Neuronal stem cell (in vitro differentiated cells): Measurements from ENCODE around the gene FLYWCH1.

Experiments used
- DNase-seq: peaks from one replicate; pipeline ENCODE4 v3.0.0-alpha.2; 2013; ENCODE audit warnings: low spot score
- H2AFZ ChIP-seq: one replicate; pipeline ENCODE4 v1.6.1; 2013; ENCODE audit warnings: mild to moderate bottlenecking, low read length, inconsistent platforms
- H2AK5ac ChIP-seq: 2 replicates; pipeline ENCODE4 v1.6.1; 2013; ENCODE audit warnings: low read depth, mild to moderate bottlenecking, inconsistent platforms, low read length, moderate library complexity, mixed read lengths
- H2BK120ac ChIP-seq: 2 replicates; pipeline ENCODE4 v1.6.1; 2013; ENCODE audit warnings: low read depth, mild to moderate bottlenecking, inconsistent platforms, low read length, moderate library complexity, mixed read lengths
- H2BK12ac ChIP-seq: one replicate; pipeline ENCODE4 v1.6.1; 2013; ENCODE audit warnings: low read length, inconsistent platforms
- H2BK15ac ChIP-seq: 2 replicates; pipeline ENCODE4 v1.6.1; 2013; ENCODE audit warnings: mild to moderate bottlenecking, low read length, inconsistent platforms, mixed read lengths
- H2BK5ac ChIP-seq: one replicate; pipeline ENCODE4 v1.6.1; 2013; ENCODE audit warnings: inconsistent platforms, mild to moderate bottlenecking, low read length, moderate library complexity
- H3K14ac ChIP-seq: one replicate; pipeline ENCODE4 v1.6.1; 2013; ENCODE audit warnings: low read length, inconsistent platforms
- H3K18ac ChIP-seq: 2 replicates; pipeline ENCODE4 v1.6.1; 2013; ENCODE audit warnings: low read length, inconsistent platforms
- H3K23ac ChIP-seq: 2 replicates; pipeline ENCODE4 v1.6.1; 2013; ENCODE audit warnings: low read depth, mild to moderate bottlenecking, mixed read lengths, low read length, inconsistent platforms; ENCODE audit not compliant: poor library complexity
- H3K27ac ChIP-seq: replicated peaks from 3 replicates; pipeline ENCODE4 v1.5.1; 2013; ENCODE audit warnings: low read length, inconsistent platforms
- H3K27me3 ChIP-seq, 3 experiments: 2 replicates each; pipeline ENCODE4 v1.6.1; 2013; ENCODE audit warnings: low read length in 3 of 3, mild to moderate bottlenecking in 2 of 3, inconsistent platforms in 1 of 3, low read depth in 1 of 3, mixed read lengths in 1 of 3, moderate library complexity in 1 of 3; ENCODE audit not compliant: control insufficient read depth in 3 of 3, insufficient read depth in 3 of 3
- H3K36me3 ChIP-seq, 2 donors: replicated peaks in 1 of 2; 2 replicates each; pipeline ENCODE4 v1.6.1; 2013; ENCODE audit warnings: low read length in 2 of 2; ENCODE audit not compliant: control insufficient read depth in 2 of 2, insufficient read depth in 2 of 2
- H3K4ac ChIP-seq: 2 replicates; pipeline ENCODE4 v1.6.1; 2013; ENCODE audit warnings: inconsistent platforms, mild to moderate bottlenecking, low read length, moderate library complexity
- H3K4me1 ChIP-seq, 2 donors: 1 replicate in 1 of 2; 2 replicates in 1 of 2; pipeline ENCODE4 v1.6.1; 2013; ENCODE audit warnings: low read length in 2 of 2, low read depth in 1 of 2; ENCODE audit not compliant: control insufficient read depth in 2 of 2, insufficient read depth in 1 of 2
- H3K4me2 ChIP-seq: one replicate; pipeline ENCODE4 v1.6.1; 2013; ENCODE audit warnings: mild to moderate bottlenecking, low read length, inconsistent platforms; ENCODE audit not compliant: insufficient read depth, poor library complexity, severe bottlenecking
- H3K4me3 ChIP-seq, 2 donors: 2 replicates each; pipeline ENCODE4 v1.5.1; 2013; ENCODE audit warnings: low read length in 2 of 2, mild to moderate bottlenecking in 2 of 2, inconsistent platforms in 1 of 2, moderate library complexity in 1 of 2
- H3K79me1 ChIP-seq: one replicate; pipeline ENCODE4 v1.6.1; 2013; ENCODE audit warnings: low read depth, mild to moderate bottlenecking, inconsistent platforms, low read length, moderate library complexity
- H3K9ac ChIP-seq: one replicate; pipeline ENCODE4 v1.6.1; 2013; ENCODE audit warnings: mild to moderate bottlenecking, low read depth, low read length, inconsistent platforms; ENCODE audit not compliant: poor library complexity
- H3K9me3 ChIP-seq, 2 donors: replicated peaks in 1 of 2; 2 replicates each; pipeline versions ENCODE3 to v1.6.1; 2013; ENCODE audit warnings: low read length in 2 of 2, mild to moderate bottlenecking in 2 of 2, inconsistent platforms in 1 of 2, low read depth in 1 of 2, mixed read lengths in 1 of 2, moderate library complexity in 1 of 2; ENCODE audit not compliant: control insufficient read depth in 2 of 2, insufficient read depth in 1 of 2
- H4K8ac ChIP-seq: one replicate; pipeline ENCODE4 v1.6.1; 2013; ENCODE audit warnings: low read depth, mild to moderate bottlenecking, inconsistent platforms, low read length, moderate library complexity
- H4K91ac ChIP-seq: one replicate; pipeline ENCODE4 v1.6.1; 2013; ENCODE audit warnings: low read length, low read depth, mild to moderate bottlenecking, inconsistent platforms; ENCODE audit not compliant: poor library complexity
- WGBS, 2 donors: extraction: QIAGEN DNeasy Blood & Tissue Kit; methylation state at CpG; one replicate each; pipeline ENCODE4 v1.1.7; 2013; ENCODE audit warnings: missing lambda C conversion rate in 2 of 2, mixed read lengths in 1 of 2; ENCODE audit not compliant: insufficient read length in 2 of 2, insufficient replicate concordance in 1 of 2; ENCODE audit errors: extremely low coverage in 2 of 2; 5-methylcytosine and 5-hydroxymethylcytosine counted together

FLYWCH1 gene

GRCh38 chr16:2992383-2993081 is 80.8 kb downstream of the FLYWCH1 start:
- Histone ChIP-seq H3K9me3 (no peaks in the 10 kb centered on the region), H2BK5ac (peak overlapping the region; percentile 24), H3K18ac (peak overlapping the region; percentile 64), H3K4me1 (peaks cover 0 to 4% of the 10 kb centered on the region in 2 donors), H3K23ac (no peak overlapping the region), H3K4me2 (no peak overlapping the region), H2AK5ac (no peak overlapping the region), H3K27me3 (peaks cover 0 to 79% (median 0%) of the 10 kb centered on the region in 3 experiments), H3K9ac (no peak overlapping the region), H2BK12ac (peak overlapping the region; percentile 10), H2BK120ac (no peak overlapping the region), H4K91ac (no peak overlapping the region), H3K36me3 (no peaks in the 10 kb centered on the region), H2BK15ac (no peak overlapping the region), H3K14ac (no peak overlapping the region), H3K4me3 (peak overlapping the region in 1 of 2 donors; percentile 17), H2AFZ (no peak overlapping the region), H3K27ac (no peak overlapping the region), H3K4ac (no peak overlapping the region), H3K79me1 (no peaks in the 10 kb centered on the region), H4K8ac (no peak overlapping the region)
- WGBS, 2 donors = no CpG with 5 or more reads among the region's 14 CpGs
- DNase-seq = no peak

- peak overlapping the region; percentile 91 for H2BK15ac ChIP-seq
- H3K4me3 ChIP-seq = no peak overlapping the region
- peak overlapping the region; percentile 50 for H3K9ac ChIP-seq
- H3K23ac ChIP-seq = peak overlapping the region; percentile 25
- no peak overlapping the region for H2BK120ac ChIP-seq
- no peak overlapping the region for H4K8ac ChIP-seq
- no peak for DNase-seq
- no peak overlapping the region for H3K4me2 ChIP-seq
- peaks cover 0 to 79% (median 0%) of the 10 kb centered on the region in 3 experiments for H3K27me3 ChIP-seq
- WGBS, 2 donors = no CpG with 5 or more reads among the region's 13 CpGs
- H3K14ac ChIP-seq = no peak overlapping the region
- H4K91ac ChIP-seq = no peak overlapping the region
- no peak overlapping the region for H3K27ac ChIP-seq
- peaks cover 0 to 3% of the 10 kb centered on the region in 2 donors for H3K4me1 ChIP-seq
- H3K9me3 ChIP-seq = no peaks in the 10 kb centered on the region
- peaks cover 2% of the 10 kb centered on the region for H3K79me1 ChIP-seq
- H2AFZ ChIP-seq = no peak overlapping the region
- no peak overlapping the region for H2BK12ac ChIP-seq
- H3K4ac ChIP-seq = no peak overlapping the region
- H3K18ac ChIP-seq = peak overlapping the region; percentile 64
- H2BK5ac ChIP-seq = peak overlapping the region; percentile 48
- H2AK5ac ChIP-seq = no peak overlapping the region
- H3K36me3 ChIP-seq = no peaks in the 10 kb centered on the region
Observed at GRCh38 chr16:2996298-2996697, 84.6 kb downstream of the FLYWCH1 start.

GRCh38 chr16:2999929-3000328 is 88.2 kb downstream of the FLYWCH1 start:
- peaks cover 0 to 2% of the 10 kb centered on the region in 2 donors for H3K4me1 ChIP-seq
- DNase-seq = no peak
- no peak overlapping the region for H3K23ac ChIP-seq
- H3K4me3 ChIP-seq = no peak overlapping the region
- no peak overlapping the region for H4K8ac ChIP-seq
- H2BK120ac ChIP-seq = no peak overlapping the region
- H3K18ac ChIP-seq = no peak overlapping the region
- no peak overlapping the region for H3K27ac ChIP-seq
- no peak overlapping the region for H2BK15ac ChIP-seq
- no peak overlapping the region for H2BK5ac ChIP-seq
- H3K14ac ChIP-seq = no peak overlapping the region
- H3K79me1 ChIP-seq = peaks cover 2% of the 10 kb centered on the region
- no peak overlapping the region for H2BK12ac ChIP-seq
- no peaks in the 10 kb centered on the region for H3K36me3 ChIP-seq
- peaks cover 3 to 65% (median 7%) of the 10 kb centered on the region in 3 experiments for H3K27me3 ChIP-seq
- peak overlapping the region; percentile 30 for H4K91ac ChIP-seq
- no CpG with 5 or more reads among the region's 6 CpGs for WGBS, 2 donors
- H3K9me3 ChIP-seq = no peaks in the 10 kb centered on the region
- H2AFZ ChIP-seq = no peak overlapping the region
- H3K4me2 ChIP-seq = no peak overlapping the region
- no peak overlapping the region for H2AK5ac ChIP-seq
- no peak overlapping the region for H3K4ac ChIP-seq
- no peak overlapping the region for H3K9ac ChIP-seq

- Histone ChIP-seq H3K18ac (no peak overlapping the region), H3K27ac (no peak overlapping the region), H2BK5ac (no peak overlapping the region), H3K4me3 (no peak overlapping the region), H2BK120ac (no peak overlapping the region), H2AK5ac (peak overlapping the region; percentile 81), H4K91ac (no peak overlapping the region), H2BK15ac (peak overlapping the region; percentile 81), H2BK12ac (no peak overlapping the region), H3K9ac (peak overlapping the region; percentile 63), H4K8ac (no peak overlapping the region), H3K23ac (peak overlapping the region; percentile 12), H3K9me3 (no peaks in the 10 kb centered on the region), H3K36me3 (no peaks in the 10 kb centered on the region), H3K27me3 (peaks cover 4 to 70% (median 12%) of the 10 kb centered on the region in 3 experiments), H3K14ac (no peak overlapping the region), H3K4ac (no peak overlapping the region), H3K4me1 (peaks cover 0 to 2% of the 10 kb centered on the region in 2 donors), H2AFZ (no peak overlapping the region), H3K79me1 (peaks cover 2% of the 10 kb centered on the region), H3K4me2 (no peak overlapping the region)
- no CpG with 5 or more reads among the region's 4 CpGs for WGBS, 2 donors
- DNase-seq = no peak
Observed at GRCh38 chr16:3000540-3000939, 88.8 kb downstream of the FLYWCH1 start.
